T-helper 17 cell (primary cell): ENCODE results near the gene PSMD3. TPM values are rescaled to one million over a fixed set of nuclear protein-coding genes. Genes with fewer than 3 reads are reported as not detected.
"Not testable (repeated sequence)": the region's sequence is repeated elsewhere in the genome, so short reads cannot be mapped to it uniquely, and the experiment has no call there.

Source experiments
- ATAC-seq: fragments of 150-1000 bp; cut with Tn5 transposase; 2 replicates; pipeline ENCODE4 v1.10.0; 2021; ENCODE audit warnings: mild to moderate bottlenecking, moderate library complexity
- DNase-seq, 3 donors: peaks; one replicate each; pipeline versions ENCODE4 v3.0.0 to v3.0.0-alpha.2; 2020 to 2021
- H3K9me3 ChIP-seq: one replicate; pipeline ENCODE4 v1.7.0; 2013; ENCODE audit warnings: low read length, mild to moderate bottlenecking; ENCODE audit not compliant: control insufficient read depth, poor library complexity, severe bottlenecking
- H3K27ac Mint-ChIP-seq: one replicate; pipeline ENCODE4 v1.8.0; 2022; ENCODE audit warnings: mild to moderate bottlenecking, moderate library complexity, mixed read lengths
- H3K27me3 Mint-ChIP-seq: one replicate; pipeline ENCODE4 v1.8.0; 2022; ENCODE audit warnings: mixed read lengths
- H3K36me3 Mint-ChIP-seq: one replicate; pipeline ENCODE4 v1.8.0; 2022; ENCODE audit warnings: low read depth, mixed read lengths
- H3K4me1 Mint-ChIP-seq: one replicate; pipeline ENCODE4 v1.8.0; 2022; ENCODE audit warnings: mild to moderate bottlenecking, mixed read lengths
- H3K4me3 Mint-ChIP-seq: one replicate; pipeline ENCODE4 v1.8.0; 2022; ENCODE audit warnings: mild to moderate bottlenecking, moderate library complexity, mixed read lengths
- total RNA-seq, 4 donors: library from RNA in 2 of 4; stranded (reverse) in 2 of 4; gene quantifications; one replicate each; pipeline ENCODE4 v1.2.3 and lab custom pipeline; 2022 to 2026

PSMD3 gene
- total RNA-seq, result 10 to 100 TPM; 51.8 to 63.9 TPM
- 52.5 to 110 reads per million in 2 donors for total RNA-seq (lab: John Stamatoyannopoulos, UW)

DNA sequence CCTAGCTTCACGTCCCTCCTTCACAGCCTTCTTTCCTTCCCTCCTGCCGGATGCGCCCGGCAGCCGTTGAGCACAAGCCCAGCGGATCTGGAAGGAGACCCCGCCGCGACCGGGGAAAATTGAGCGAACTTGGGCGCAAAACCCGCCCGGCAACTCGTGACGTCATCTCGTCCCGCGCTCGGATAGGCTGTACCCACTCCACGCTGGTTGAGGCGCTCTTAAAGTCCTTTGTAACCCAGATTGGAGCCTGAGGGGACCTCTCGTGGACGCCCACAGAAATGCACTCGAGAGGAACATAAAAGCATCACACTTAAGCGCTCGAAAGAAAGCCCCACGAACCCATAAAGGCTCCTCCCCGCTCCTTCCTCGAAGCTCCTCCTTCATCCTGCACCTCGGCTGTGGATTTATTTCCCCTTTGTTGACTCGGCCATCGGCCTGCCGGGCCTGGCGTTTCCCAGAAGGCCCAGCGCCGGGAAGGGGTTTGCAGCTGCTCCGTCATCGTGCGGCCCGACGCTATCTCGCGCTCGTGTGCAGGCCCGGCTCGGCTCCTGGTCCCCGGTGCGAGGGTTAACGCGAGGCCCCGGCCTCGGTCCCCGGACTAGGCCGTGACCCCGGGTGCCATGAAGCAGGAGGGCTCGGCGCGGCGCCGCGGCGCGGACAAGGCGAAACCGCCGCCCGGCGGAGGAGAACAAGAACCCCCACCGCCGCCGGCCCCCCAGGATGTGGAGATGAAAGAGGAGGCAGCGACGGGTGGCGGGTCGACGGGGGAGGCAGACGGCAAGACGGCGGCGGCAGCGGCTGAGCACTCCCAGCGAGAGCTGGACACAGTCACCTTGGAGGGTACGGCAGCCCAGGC is at the start of gene PSMD3:
Gene PSMD3 (plus strand): TSS at position 457 of the 856 bp plus-strand sequence. CDS start 164 bp downstream, at position 621.
- Mint-ChIP-seq H3K4me1 (peaks cover 17% of the 10 kb centered on the region), H3K27ac (peak within 1 kb of the TSS; percentile 98), H3K36me3 (peaks cover 3% of the 10 kb centered on the region), H3K4me3 (peak within 1 kb of the TSS; percentile 97), H3K27me3 (no peaks in the 10 kb centered on the region)
- DNase-seq (peak; percentile 89 to 96 (median 95)), ATAC-seq (peak; percentile 96)
- H3K9me3 ChIP-seq, result no peaks in the 10 kb centered on the region

DNA sequence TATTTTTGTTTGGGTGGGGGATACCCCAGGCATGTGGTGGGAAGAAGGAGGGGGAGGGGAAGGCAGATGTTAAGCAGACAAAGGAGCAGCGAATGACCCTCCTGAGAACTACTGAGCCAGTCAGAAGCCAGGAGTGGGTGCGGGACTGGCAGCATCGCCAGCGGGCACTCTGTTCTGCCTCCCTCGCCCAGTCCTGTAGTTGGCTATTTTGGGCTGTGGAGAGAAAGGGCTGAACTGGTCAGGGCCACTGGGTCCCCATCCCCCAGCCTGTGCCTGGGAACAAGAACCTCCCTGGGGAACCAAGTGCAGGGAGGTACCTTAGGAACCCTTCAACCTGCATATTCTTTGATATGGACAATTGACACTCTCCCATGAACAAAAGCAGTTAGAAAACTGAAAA is 46.7 kb upstream of the PSMD3 start:
- Mint-ChIP-seq H3K4me1 (no peaks in the 10 kb centered on the region), H3K4me3 (no peak overlapping the region), H3K27ac (no peak overlapping the region), H3K27me3 (no peaks in the 10 kb centered on the region), H3K36me3 (no peaks in the 10 kb centered on the region)
- H3K9me3 ChIP-seq, result no peaks in the 10 kb centered on the region
- ATAC-seq (no peak), DNase-seq (no peak)

DNA sequence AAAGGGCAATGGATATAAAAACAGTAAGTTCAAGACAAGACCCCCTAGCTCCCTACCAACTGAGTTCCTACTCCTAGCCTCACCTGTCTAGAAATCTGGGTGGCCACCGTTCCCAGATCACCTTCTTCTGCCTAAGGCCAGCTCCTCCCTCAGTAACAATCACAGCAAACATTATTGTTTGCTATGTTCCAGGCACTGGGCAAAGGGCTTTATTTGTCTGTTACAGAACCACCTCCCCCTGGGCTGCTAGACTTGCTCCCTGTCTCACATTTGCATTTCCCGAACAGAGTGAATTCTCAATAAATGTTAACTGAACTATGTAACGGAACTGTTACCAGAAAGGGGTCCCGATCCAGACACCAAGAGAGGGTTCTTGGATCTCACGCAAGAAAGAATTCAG is 46.3 kb upstream of the PSMD3 start:
- Mint-ChIP-seq H3K27me3 (no peaks in the 10 kb centered on the region), H3K36me3 (no peaks in the 10 kb centered on the region), H3K4me1 (no peaks in the 10 kb centered on the region), H3K27ac (no peak overlapping the region), H3K4me3 (no peak overlapping the region)
- no peak for DNase-seq
- H3K9me3 ChIP-seq, result no peaks in the 10 kb centered on the region
- no peak for ATAC-seq

DNA sequence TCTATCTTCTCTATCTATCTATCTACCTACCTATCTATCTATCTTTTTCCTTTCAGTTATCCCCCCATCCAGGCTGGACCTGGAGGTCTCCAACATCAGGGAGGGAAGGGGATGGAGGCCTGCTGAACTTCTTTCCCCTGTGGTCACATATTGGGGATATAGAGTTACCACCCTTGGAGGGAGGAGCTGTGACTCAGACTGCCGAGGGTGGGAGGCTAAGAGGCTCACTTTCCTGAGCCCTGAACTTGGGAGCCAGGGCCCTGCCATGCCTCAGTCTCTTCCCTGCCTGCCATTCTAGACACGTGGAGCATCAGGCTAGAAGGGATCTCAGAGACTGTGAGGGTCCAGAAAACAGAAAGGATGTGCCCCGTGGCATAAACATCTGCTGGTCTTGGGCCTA is 44.7 kb upstream of the PSMD3 start:
- no peaks in the 10 kb centered on the region for H3K36me3 Mint-ChIP-seq
- H3K4me1 Mint-ChIP-seq, result peaks cover 7% of the 10 kb centered on the region
- ATAC-seq (no peak), DNase-seq (no peak)
- H3K27ac Mint-ChIP-seq, result peak overlapping the region; percentile 60
- H3K9me3 ChIP-seq, result no peaks in the 10 kb centered on the region
- H3K4me3 Mint-ChIP-seq, result no peak overlapping the region
- H3K27me3 Mint-ChIP-seq, result no peaks in the 10 kb centered on the region

DNA sequence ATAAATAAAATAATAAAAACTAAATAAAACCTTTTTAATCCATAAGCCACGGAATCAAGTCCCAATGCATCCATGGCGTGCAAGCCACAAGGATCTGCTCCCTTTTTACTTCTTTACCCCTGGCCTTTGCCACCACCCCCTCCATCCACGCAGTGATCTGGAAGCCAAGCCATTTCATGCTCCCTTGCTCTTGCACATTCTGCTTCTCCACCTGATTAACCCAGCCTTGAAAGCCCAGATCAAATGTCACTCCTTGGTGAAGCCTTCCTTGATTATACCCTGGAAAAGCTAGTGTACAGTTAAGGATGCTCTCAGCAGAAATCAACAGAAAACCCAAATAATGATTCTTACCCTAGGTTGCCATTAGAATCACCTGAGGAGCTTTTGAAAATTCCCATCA is 43.2 kb upstream of the PSMD3 start:
- ATAC-seq, result no peak
- Mint-ChIP-seq H3K36me3 (no peaks in the 10 kb centered on the region), H3K4me1 (peaks cover 11% of the 10 kb centered on the region), H3K27me3 (peaks cover 3% of the 10 kb centered on the region), H3K27ac (no peak overlapping the region), H3K4me3 (no peak overlapping the region)
- DNase-seq, result no peak
- no peaks in the 10 kb centered on the region for H3K9me3 ChIP-seq

DNA sequence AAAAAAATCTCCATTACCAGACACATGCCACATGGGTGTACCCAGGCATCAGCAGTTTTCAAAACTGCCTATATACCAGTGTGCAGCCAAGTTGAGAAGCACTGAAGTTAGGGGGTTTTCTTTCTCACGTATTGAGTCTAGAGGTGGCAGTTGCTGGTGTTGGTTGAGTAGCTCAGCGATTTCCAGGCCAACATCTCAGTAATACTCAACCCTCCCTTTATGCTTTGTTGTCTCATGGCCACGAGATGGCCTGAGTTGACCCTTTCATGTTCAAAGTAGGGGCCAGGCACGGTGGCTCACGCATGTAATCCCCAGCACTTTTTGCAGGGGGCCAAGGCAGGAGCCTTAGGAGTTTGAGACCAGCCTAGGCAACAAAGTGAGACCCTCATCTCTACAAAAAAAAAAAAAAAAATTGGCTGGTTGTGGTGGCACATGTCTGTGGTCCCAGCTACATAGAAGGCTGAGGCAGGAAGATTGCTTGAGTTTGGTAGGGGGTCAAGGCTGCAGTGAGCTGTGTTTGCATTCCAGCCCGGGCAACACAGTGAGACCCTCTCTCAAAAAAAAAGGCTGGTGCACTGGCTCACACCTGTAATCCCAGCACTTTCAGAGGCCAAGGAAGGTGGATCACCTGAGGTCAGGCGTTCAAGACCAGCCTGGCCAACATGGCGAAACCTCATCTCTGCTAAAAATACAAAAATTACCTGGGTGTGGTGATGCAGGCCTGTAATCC is 42.3 kb upstream of the PSMD3 start:
- no peaks in the 10 kb centered on the region for H3K9me3 ChIP-seq
- no peaks in the 10 kb centered on the region for H3K36me3 Mint-ChIP-seq
- H3K4me1 Mint-ChIP-seq, result peaks cover 11% of the 10 kb centered on the region
- DNase-seq (no peak), ATAC-seq (no peak)
- no peak overlapping the region for H3K4me3 Mint-ChIP-seq
- peaks cover 7% of the 10 kb centered on the region for H3K27me3 Mint-ChIP-seq
- H3K27ac Mint-ChIP-seq, result peak overlapping the region; percentile 91

DNA sequence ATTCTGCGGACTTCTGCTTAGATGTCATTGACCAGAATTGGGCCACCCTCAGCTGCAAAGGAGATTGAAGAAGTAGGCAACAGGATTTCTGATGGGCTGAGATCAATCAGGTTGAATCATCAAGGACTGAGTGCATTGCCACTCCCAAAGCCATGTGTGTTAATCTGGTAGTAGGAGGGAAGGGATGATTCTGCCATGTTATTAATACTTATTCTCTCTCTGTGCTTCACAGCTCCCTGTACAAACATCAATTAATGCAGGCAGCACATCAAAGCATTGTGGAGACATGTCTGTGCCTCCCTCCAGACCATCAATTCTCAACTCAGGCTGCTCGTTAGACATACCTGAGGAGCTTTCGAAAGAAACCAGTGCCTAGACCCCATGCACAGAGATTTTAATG is 41.5 kb upstream of the PSMD3 start:
- no peak overlapping the region for H3K4me3 Mint-ChIP-seq
- H3K27ac Mint-ChIP-seq, result peak overlapping the region; percentile 91

DNA sequence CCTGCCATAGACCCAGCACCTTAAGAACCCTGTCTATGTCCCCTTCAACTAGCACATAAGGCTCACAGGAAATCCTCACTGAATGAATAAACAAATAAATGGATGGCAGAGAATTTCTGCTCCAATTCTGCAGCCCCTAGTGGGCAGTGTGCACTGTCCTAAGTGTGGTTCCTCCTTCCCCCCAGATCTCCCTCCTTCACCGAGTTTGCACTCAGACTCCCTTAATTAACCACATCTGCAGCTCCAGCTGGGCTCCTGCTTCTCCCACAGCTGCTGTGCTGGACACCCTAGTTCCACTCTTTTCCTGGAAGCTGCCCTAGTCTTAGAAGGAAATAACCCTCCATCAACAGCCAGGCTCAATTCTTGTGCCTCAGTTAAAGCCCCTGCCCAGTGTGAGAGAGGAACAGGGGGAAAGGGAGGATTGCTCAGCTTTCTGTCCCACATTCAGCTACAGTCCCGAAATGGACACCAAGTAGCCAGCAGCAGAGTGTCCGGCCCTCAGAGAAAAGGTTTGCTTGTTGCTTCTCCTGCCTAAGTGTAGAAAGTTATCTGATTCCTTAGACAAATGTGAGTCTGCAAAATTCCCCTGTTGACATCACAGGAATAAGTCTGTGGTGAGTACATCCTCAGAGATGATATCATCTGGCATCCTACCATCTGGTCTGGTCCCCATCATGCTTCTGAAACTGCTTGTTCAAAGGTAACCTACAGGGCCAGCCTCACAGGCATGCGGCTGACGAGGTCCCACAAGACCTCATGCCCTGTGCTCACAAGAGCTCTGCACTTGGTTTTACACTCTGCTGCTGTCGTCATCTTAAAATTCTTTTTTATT is 40.8 kb upstream of the PSMD3 start:
- peak in 2 of 3 donors; percentile 24 to 31 for DNase-seq
- peaks cover 11% of the 10 kb centered on the region for H3K4me1 Mint-ChIP-seq
- H3K27me3 Mint-ChIP-seq, result peaks cover 7% of the 10 kb centered on the region
- H3K9me3 ChIP-seq, result no peaks in the 10 kb centered on the region
- peak; percentile 99 for ATAC-seq
- no peaks in the 10 kb centered on the region for H3K36me3 Mint-ChIP-seq
- H3K27ac Mint-ChIP-seq, result peak overlapping the region; percentile 91
- H3K4me3 Mint-ChIP-seq, result peak overlapping the region; percentile 45

More for the DNA sequence above, 41.5 kb upstream of the PSMD3 start:
- no peak for DNase-seq
- H3K9me3 ChIP-seq, result no peaks in the 10 kb centered on the region
- Mint-ChIP-seq H3K4me1 (peaks cover 11% of the 10 kb centered on the region), H3K27me3 (peaks cover 7% of the 10 kb centered on the region), H3K36me3 (no peaks in the 10 kb centered on the region)
- no peak for ATAC-seq

DNA sequence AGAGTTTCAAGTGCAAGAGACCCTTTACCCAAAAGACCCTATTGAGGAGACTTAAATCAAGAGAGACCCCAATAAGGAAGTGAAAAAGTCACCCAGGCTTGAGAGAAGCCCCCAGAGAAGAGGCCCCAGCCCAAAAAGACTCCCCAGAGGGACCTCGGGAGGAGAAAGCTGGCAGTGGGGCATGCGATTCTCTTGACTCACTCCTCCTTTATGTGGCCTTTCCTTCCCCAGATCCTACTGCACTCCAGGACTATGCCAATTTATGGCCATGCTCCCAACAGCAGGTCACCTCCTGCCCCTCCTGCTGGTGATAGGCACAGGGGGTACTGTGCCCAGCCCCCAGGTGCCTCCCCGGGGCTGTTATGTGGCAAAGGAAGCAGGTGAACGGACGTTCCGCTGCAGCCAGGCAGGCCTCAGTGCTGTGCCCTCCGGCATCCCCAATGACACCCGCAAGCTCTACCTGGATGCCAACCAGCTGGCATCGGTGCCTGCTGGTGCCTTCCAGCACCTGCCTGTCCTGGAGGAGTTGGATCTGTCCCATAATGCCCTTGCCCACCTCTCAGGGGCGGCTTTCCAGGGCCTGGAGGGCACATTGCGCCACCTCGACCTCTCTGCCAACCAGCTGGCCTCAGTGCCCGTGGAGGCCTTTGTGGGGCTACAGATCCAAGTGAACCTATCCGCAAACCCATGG is 36.8 kb upstream of the PSMD3 start:
- ATAC-seq (no peak), DNase-seq (no peak)
- H3K36me3 Mint-ChIP-seq, result no peaks in the 10 kb centered on the region
- no peak overlapping the region for H3K27ac Mint-ChIP-seq
- no peaks in the 10 kb centered on the region for H3K9me3 ChIP-seq
- H3K4me1 Mint-ChIP-seq, result peaks cover 17% of the 10 kb centered on the region
- H3K4me3 Mint-ChIP-seq, result no peak overlapping the region
- H3K27me3 Mint-ChIP-seq, result peaks cover 7% of the 10 kb centered on the region

DNA sequence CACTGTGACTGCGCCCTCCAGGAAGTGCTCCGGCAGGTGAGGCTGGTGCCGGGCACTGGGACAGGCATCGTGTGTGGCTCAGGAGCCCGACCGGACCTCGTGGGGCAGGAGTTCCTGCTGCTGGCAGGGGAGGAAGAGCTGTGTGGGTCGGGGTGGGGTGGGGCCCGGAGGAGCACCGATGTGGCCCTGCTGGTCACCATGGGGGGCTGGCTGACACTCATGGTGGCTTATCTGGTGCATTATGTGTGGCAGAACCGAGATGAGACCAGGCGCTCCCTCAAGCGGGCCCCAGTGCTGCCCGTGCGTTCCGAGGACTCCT is 36.3 kb upstream of the PSMD3 start:
- Mint-ChIP-seq H3K27ac (no peak overlapping the region), H3K36me3 (no peaks in the 10 kb centered on the region), H3K4me1 (peaks cover 17% of the 10 kb centered on the region), H3K4me3 (no peak overlapping the region), H3K27me3 (peaks cover 7% of the 10 kb centered on the region)
- no peak for ATAC-seq
- no peak for DNase-seq
- no peaks in the 10 kb centered on the region for H3K9me3 ChIP-seq

DNA sequence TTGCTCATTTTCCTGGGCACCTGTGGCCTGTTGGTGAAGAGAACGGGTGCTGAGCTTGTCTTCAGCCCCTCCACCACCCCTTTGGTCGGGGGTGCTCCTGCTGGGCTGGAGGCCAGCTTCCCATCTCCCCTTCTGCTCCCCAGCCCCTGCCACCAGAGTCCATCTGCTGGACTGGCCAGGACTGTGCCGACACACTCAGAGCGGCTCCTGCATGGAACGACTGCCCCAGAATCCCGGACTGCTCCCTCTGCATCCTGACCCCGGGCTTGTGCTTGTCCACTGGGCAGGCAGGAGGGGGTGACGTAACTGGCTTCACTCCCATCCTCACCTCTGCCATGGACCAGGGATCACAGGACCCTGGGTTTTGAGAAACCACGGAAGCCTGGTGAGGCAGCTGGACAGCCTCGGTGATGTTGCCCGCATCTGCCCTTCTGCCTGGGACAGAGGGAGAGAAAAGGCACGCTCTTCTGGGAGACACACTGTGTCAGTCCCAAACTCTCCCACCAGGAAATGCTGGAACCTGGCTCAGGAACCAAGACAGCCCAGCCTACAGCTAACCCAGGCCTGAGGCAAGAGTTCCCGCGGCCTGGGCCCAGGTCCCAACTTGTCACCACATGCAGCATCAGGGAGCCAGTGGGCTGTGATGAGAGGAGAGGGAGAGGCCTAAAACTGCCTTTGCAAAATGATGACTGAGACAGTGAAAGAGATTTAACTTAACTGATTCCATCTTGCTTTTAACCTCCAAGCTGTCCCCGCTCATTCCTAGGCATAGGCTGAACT is 33.9 kb upstream of the PSMD3 start:
- Mint-ChIP-seq H3K27me3 (peaks cover 7% of the 10 kb centered on the region), H3K27ac (no peak overlapping the region), H3K4me3 (no peak overlapping the region), H3K36me3 (no peaks in the 10 kb centered on the region), H3K4me1 (peaks cover 8% of the 10 kb centered on the region)
- no peaks in the 10 kb centered on the region for H3K9me3 ChIP-seq
- ATAC-seq (no peak), DNase-seq (no peak)

DNA sequence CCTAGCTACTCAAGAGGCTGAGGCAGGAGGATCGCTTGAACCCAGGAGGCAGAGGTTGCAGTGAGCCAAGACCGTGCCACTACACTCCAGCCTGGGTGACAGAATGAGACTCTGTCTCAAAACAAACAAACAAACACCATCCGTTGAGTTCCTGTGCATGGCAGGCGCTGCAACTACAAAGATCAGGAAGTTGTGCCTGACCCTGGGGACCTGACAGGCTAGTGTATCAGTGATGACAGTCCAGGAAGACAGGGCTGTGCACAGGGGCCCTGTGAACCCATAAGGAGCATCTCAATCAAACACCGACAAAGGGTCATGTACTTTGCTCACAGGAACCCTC is 32.1 kb upstream of the PSMD3 start:
- not testable (repeated sequence) for H3K36me3 Mint-ChIP-seq, H3K4me3 Mint-ChIP-seq, ATAC-seq, H3K9me3 ChIP-seq, DNase-seq, H3K27ac Mint-ChIP-seq, H3K27me3 Mint-ChIP-seq
- peaks cover 16% of the 10 kb centered on the region for H3K4me1 Mint-ChIP-seq
